ENCODE data around the gene TIAM2. TPM values are rescaled to one million over a fixed set of nuclear protein-coding genes. Genes with fewer than 3 reads are reported as not detected.
A peak's percentile ranks its signal among the peaks of the same experiment; 100 is the strongest.
"Not testable (repeated sequence)": the region's sequence is repeated elsewhere in the genome, so short reads cannot be mapped to it uniquely, and the experiment has no call there.

Gene TIAM2
- total RNA-seq, 1 experiment from 2014 or later = 8.3 TPM

DNA sequence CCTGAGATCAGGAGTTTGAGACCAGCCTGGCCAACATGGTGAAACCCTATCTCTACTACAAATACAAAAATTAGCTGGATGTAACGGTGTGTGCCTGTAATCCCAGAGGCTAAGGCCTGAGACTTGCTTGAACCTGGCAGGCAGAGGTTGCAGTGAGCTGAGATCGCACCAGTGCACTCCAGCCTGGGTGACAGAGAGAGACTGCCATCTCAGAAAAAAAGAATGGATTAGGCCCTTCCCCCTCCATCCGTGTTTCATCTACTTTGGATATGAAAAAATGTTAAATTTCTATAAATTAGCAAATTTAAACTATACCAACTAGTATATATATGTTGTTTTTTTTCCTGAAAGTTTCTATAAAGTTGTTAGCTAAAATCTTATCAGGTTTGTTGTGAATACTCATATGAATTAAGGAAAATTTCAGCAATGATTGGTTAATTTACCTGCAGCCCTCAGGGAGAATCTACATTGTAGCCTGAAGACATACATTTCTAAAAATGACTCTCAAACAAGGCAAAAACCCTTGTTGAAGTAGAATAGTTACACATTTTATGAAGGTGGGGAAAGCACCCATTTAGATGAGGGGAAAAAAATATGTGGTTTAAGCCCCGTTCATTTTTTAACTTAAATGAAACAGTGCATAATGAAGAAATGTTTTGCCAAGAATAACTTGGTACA lies 120.9 kb downstream of the TIAM2 start:
- in situ Hi-C loops (cut with HindIII; ENCODE audit: low sequenced_read_pairs) = no loop called here
- DNase-seq (ENCODE audit: low spot score) = no peak

DNA sequence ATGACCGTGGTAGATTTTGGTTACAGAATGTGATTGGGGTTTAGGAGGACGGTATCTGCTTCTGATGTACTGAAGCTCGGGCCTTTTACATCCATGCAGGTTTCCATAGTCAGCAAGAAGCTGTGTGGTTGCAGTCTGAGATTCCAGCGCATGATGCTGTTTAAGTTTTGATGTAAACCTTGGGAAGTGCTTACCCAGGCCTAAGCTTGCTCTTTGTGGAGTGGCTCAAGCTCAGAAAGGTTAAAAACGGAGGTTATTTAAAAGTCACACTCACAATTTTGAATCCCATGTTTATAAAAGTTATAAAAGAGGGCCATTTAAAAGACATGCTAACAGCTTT lies 121.4 kb downstream of the TIAM2 start:
- in situ Hi-C loops (cut with HindIII; ENCODE audit: low sequenced_read_pairs) = no loop called here
- DNase-seq (ENCODE audit: low spot score) = no peak

DNA sequence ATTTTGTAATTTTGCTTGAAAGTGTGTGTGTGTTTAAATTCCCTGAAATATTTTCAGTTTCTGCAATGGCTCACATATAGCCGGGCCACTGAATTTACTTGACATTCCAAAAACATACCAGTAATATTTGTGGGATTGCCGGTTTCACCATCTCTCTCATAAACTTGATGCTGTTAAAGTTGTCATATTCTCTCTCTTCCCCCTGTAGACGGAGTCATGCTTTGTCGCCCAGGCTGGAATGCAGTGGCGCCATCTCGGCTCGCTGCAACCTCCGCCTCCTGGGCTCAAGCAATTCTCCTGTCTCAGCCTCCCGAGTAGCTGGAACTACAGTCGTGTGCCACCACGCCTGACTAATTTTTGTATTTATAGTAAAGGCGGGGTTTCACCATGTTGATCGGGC lies 122.1 kb downstream of the TIAM2 start:
- in situ Hi-C loops (cut with HindIII; ENCODE audit: low sequenced_read_pairs) = no loop called here
- DNase-seq (ENCODE audit: low spot score) = no peak

DNA sequence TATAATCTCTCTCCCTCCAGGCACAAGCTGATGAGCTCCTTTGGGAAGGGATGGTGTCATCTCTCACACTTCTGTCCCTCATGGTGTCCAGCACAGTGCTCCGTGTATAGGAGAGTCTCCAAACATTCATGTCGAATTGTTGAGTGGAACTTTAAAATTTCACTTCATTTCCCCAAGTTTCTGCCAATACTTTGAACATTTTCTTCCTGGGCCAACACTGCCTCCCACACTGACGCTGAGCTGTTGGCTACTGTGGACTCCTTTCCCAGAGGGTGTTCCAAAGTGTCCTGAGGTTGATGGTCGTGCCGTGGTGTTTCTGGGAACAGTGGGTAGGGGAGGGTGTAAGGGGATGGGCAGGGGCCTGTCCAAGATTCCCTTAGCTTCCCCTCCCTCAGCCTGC lies 122.7 kb downstream of the TIAM2 start:
- in situ Hi-C loops (cut with HindIII; ENCODE audit: low sequenced_read_pairs) = no loop called here
- DNase-seq (ENCODE audit: low spot score) = no peak

DNA sequence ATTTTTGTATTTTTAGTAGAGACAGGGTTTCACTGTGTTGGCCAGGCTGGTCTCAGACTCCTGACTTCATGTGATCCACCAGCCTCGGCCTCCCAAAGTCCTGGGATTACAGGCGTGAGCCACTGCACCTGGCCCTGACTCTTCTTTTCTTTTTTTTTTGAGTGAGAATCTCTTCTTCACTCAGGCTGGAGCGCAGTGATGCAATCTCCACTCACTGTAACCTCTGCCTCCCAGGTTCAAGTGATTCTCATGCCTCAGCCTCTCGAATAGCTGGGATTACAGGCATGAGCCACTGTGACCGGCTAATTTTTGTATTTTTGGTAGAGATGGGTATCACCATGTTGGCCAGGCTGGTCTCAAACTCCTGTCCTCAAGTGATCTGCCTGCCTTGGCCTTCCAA lies 124.1 kb downstream of the TIAM2 start:
- in situ Hi-C loops (cut with HindIII; ENCODE audit: low sequenced_read_pairs); DNase-seq (ENCODE audit: low spot score): not testable (repeated sequence)

DNA sequence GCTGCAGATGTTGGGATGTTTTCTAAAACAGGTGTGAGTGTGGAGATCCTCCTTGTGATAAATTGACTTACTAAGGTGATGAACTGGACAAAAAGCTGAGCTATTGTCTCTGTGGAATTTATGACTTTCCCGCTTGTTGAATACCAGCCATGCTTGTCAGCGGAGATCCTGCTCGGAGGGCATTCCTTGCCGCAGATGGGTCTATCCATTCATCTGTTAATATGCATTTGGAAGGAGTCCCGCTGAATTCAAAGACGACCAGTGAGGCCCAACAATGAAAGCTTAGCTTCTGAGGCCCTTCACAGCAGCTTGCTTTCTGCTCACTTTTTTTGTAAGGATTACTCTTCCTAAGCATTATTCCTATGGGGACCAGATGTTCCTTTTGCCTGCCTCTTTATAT lies 124.9 kb downstream of the TIAM2 start:
- in situ Hi-C loops (cut with HindIII; ENCODE audit: low sequenced_read_pairs) = no loop called here
- DNase-seq (ENCODE audit: low spot score) = no peak

DNA sequence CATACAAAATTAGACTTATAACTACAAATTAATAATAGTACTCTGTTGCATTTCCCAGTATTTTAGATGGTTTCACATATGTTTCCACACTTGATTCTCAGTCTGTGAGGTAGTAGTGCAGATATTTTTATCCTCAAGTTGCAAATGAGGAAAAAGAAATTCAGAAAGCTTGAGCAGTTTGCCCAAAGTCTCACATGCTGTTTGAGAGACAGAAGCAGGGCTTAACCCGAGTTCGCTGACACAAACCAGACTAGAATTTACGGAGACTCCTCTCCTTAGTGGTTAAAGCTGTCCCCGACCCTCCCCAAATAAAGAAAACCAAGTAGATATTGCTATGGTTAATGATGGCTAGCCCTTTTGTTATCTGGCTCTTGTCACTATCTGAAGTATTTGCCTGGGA lies 126.2 kb downstream of the TIAM2 start:
- in situ Hi-C loops (cut with HindIII; ENCODE audit: low sequenced_read_pairs) = no loop called here
- DNase-seq (ENCODE audit: low spot score) = no peak

DNA sequence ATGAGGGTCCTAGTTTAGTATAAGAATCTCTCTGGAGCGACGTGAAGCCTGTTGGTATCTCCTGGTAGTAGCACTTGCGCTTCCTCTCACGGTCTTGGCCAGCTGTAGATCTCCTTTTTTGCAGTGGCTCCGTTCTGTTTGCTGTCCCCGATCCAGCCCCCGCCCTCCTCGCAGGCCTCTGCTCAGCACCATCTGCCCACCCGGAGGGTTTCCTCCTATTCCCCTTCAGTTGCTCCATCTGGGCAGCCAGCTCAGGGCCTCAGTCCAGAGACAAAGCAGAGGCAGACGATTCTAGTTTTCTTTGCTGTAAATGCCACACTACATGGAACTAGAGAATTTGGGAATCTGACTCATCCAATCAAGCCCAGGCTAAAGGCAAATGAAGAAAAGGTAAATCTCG lies 126.6 kb downstream of the TIAM2 start:
- in situ Hi-C loops (cut with HindIII; ENCODE audit: low sequenced_read_pairs) = no loop called here
- DNase-seq (ENCODE audit: low spot score) = peak; percentile 79

DNA sequence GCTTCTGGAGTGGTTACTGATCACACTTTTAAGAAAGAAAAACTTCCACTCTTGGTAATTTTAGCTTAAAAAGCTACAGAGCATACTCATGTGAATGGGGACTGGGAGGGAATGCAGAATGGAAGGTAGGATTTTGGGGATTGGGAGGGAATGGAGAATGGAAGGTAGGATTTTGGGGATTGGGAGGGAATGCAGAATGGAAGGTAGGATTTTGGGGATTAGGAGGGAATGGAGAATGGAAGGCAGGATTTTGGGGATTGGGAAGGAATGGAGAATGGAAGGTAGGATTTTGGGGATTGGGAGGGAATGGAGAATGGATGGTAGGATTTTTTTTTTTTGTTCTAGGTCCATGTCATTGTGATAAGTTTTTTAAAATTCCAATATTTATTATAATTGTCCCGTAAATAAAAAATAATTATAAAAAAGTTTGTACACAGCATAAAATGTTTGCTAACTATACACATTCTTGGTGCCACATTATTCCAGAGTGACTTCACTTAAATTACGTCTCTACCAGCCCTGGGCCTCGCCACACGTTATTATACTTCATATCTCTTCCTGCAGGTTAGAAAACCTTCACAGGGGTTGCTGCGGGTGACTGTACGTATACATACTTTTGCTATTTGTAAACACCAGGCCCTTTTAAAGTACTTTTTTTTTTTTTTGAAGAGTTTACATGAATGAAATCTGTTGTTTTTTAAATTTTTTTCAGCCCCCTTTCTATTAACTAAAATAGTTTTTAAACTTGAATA lies 127.3 kb downstream of the TIAM2 start:
- no peak for DNase-seq (ENCODE audit: low spot score)
- in situ Hi-C loops (cut with HindIII; ENCODE audit: low sequenced_read_pairs) = no loop called here

DNA sequence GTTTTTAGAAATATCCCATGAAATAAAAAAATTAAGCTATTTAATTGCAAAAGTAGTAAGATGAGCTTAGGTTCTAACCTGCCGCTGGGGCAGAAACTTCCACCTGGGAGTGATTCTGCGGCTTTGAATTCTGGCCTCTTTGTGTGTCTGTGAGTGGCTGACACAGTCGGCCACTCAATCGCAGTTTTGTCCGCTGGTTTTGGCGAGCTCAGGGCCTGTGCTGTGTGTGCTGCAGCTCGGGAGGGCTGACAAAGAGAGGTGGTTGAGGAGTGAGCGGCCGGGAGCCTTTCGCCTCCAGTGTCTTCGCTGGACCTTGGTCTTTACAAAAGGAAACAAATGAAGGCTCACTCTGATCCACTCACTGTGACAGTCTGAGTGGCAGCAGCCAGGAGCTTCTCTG lies 128.4 kb downstream of the TIAM2 start:
- DNase-seq (ENCODE audit: low spot score) = no peak
- in situ Hi-C loops (cut with HindIII; ENCODE audit: low sequenced_read_pairs) = no loop called here

DNA sequence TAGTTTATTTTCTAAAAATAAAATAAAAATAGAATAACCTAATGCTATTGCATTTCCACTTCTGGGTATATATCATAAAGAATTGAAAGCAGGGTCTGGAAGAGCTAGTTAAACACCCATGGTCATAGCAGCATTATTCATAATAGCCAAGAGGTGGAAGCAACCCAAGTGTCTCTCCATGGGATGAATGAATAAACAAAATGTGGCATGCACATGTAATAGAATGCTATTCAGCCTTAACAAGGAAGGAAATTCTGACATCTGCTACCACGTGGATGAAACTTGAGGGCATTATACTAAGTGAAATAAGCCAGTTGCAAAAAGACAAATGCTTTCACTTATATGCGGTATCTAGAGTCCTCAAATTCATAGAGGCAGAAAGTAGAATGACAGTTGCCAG lies 130.8 kb downstream of the TIAM2 start:
- no peak for DNase-seq (ENCODE audit: low spot score)
- in situ Hi-C loops (cut with HindIII; ENCODE audit: low sequenced_read_pairs) = no loop called here

DNA sequence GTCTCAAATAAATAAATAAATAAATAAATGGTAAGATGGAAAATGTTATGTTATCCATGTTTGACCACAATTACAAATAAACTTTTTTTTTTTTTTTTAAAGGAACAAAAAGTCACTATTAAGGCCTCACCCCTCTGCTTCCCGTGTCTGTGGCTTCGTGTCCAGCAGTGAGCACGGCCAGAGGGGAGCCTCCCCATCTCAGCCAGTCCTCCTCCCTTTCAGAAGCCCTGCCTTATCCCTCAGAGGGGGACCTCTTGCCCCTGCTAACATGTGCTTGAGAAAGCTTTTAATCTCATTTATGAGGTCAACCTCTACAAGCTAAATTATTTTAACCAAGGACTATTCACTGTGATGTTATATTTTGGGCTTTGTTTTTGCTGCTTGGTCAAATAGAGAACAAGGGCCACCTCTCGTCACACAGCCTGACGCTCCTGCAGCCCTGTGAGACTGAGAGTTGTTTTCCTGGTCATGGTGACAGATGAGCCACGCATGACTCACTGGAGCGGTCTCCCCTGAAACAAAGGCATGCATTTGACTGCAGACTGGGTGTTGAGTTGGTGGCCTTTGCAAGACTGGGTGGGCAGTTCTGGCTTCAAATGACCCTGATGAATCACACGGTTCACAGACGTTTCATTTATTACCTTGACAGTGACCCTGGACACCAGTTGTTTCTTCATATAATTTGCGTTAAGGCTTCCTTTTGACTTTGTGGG lies 131.8 kb downstream of the TIAM2 start:
- DNase-seq (ENCODE audit: low spot score) = no peak
- in situ Hi-C loops (cut with HindIII; ENCODE audit: low sequenced_read_pairs) = no loop called here

DNA sequence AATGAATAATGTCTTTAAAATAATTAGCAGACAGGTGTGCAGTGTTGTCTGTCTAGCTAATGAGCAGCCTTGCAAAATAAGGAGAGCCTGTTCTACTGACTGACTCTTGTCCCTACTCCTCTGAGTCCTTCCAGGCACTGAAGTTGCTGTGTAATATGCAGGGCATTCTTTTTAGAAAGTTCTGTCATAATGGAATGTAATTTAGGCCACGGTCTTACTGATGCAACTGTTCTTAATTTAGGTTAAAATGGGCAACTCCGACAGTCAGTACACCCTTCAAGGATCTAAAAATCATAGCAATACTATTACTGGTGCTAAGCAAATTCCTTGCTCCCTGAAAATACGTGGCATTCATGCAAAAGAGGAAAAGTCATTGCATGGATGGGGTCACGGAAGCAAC lies 133.9 kb downstream of the TIAM2 start:
- no peak for DNase-seq (ENCODE audit: low spot score)
- in situ Hi-C loops (cut with HindIII; ENCODE audit: low sequenced_read_pairs) = no loop called here

DNA sequence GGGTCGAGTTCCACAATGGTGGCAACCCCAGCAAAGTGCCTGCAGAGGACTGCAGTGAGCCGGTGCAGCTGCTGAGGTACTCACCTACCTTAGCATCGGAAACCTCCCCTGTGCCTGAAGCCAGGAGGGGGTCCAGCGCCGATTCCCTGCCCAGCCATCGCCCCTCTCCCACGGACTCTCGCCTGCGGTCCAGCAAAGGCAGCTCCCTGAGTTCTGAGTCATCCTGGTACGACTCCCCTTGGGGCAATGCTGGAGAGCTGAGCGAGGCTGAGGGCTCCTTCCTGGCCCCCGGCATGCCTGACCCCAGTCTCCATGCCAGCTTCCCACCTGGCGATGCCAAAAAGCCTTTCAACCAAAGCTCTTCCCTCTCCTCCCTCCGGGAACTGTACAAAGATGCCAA lies 134.6 kb downstream of the TIAM2 start:
- no peak for DNase-seq (ENCODE audit: low spot score)
- in situ Hi-C loops (cut with HindIII; ENCODE audit: low sequenced_read_pairs) = no loop called here

DNA sequence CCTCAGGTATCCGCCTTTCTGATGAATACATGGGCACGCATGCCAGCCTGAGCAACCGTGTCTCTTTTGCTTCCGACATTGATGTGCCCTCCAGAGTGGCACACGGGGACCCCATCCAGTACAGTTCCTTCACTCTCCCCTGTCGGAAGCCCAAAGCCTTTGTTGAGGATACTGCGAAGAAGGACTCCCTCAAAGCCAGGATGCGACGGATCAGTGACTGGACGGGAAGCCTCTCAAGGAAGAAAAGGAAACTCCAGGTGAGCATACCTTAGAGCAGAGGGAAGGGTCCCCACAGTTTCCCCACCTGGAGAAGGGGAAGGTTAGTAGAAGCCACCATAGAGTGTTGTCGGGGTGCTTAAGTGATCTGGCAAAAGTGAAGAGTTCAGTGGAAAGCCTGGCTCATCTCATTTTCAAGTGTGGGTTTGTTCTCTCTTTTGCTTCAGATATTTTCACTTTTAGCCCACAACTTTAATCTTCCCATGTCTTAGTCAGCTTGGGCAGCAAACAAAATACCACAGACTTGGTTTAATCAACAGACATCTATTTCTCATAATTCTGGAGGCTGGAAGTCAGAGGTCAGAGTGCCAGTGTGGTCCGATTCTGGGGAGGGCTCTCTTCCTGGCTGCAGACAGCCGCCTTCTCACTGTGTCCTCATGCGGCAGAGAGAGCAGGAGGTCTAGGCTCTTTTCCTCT lies 135.2 kb downstream of the TIAM2 start:
- no peak for DNase-seq (ENCODE audit: low spot score)
- in situ Hi-C loops (cut with HindIII; ENCODE audit: low sequenced_read_pairs) = no loop called here

DNA sequence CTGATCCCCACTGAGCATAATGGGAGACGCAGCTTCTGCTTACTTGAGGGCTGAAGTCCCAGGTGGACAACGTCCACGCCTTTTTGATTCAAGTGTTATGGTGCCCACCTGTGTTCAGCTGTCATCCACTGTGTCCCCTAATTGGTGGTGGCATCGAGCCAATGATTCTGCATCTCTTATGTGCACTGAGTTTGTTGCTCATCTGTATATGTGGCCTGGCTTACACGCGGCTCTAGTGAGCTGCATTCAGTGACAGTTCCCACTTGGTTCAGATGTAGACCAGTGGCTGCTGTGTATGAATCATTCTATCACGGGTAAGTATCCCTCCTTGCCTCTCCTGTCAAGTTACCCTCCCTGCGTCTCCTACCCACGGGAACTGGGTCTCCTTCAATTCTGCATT lies 137.5 kb downstream of the TIAM2 start:
- in situ Hi-C loops (cut with HindIII; ENCODE audit: low sequenced_read_pairs) = no loop called here
- no peak for DNase-seq (ENCODE audit: low spot score)

DNA sequence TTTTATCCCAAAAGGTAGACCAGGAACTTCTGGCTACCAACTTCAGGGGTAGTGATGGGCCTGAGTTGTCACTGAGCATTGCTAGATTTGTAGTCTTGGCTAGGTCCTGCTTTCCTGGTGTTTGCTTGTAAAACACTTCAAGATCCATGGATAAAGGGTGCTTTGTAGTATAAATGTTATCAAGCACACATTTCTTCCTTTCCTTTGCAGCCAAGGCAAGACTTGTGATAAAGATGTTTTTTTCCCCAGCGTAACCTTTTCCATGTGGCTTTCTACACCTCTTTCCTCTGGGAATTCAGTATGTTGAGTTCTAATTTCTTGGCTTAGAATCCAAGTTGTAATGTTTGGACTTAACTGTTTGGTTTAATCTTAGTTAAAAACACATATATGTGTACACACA lies 145.9 kb downstream of the TIAM2 start:
- in situ Hi-C loops (cut with HindIII; ENCODE audit: low sequenced_read_pairs) = no loop called here
- no peak for DNase-seq (ENCODE audit: low spot score)

DNA sequence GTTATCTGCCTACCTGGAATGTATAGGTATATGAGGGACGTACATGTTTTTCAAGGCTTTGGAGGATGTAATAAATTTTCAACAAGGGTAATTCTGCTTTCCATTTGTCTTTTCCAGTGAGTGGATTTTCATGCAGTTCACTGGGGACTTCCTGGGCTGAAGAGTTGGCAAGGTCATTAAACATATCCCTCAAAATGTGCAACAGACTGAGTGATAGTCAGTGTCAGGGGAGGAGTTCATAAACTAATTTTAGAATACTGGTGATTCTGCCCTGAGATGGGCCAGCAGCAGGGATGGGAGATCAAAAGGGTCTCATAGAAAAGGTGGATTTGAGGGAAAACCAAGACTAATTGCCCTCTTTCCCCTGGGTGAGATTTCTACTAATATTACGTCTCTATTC lies 146.4 kb downstream of the TIAM2 start:
- DNase-seq (ENCODE audit: low spot score) = no peak
- in situ Hi-C loops (cut with HindIII; ENCODE audit: low sequenced_read_pairs) = no loop called here

DNA sequence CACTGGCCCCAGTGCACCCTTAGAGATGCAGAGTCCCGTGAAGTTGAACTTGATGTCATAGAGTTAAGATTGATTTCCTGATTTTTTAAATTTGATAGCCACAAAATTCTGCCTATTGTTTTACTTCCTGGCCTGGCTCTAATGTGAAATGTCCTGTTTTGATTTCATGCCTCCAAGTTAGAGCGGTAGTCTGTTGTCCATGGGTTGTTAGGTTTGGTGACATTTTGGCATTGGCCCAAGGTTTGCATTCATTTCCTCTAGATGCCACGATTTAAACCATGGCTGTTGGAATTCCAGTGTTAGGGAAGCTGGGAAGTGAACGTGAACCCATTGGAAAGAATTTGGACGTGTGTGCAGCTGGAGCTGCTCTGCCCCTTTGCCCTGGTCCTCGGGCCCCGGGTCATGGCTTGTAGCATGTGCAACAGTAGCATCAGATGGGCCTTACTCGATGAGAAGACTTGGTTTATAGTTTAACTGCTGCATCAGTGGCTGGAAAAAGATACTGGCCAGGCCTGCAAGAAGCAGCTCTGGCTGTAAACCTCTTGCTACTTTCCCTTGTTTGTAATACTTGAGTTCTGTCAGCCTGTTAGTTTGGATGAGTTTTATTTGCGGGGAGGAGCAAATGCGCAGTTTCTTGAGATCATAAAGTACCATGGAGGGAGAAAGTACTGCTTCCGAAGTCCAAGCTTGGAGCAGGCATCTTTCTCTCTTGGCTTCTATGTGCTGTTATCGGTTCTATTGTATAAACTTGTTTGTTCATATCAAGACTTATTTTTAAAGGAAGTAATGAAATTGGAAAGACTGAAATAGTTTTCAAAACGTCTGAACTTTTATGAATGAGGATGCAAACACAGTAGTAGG lies 147.3 kb downstream of the TIAM2 start:
- no peak for DNase-seq (ENCODE audit: low spot score)
- in situ Hi-C loops (cut with HindIII; ENCODE audit: low sequenced_read_pairs) = no loop called here
